HL-60 (cell line): ENCODE data around the gene EGFLAM.

Experiments used
- DNase-seq, 2 experiments: peaks; one replicate each; pipeline ENCODE4 v3.0.0-alpha.2; 2010 to 2020; ENCODE audit warnings: low read depth in 1 of 2, low spot score in 1 of 2
- H3K27ac ChIP-seq: fragments of 250-450 bp; sonication (Bioruptor Pico); replicated peaks from 2 replicates; pipeline ENCODE4 v1.5.1; 2020; ENCODE audit warnings: mild to moderate bottlenecking, moderate library complexity
- H3K27me3 ChIP-seq: fragments of 250-450 bp; sonication (Bioruptor Pico); 2 replicates; pipeline ENCODE4 v1.5.1; 2021; ENCODE audit warnings: mild to moderate bottlenecking, moderate library complexity; ENCODE audit not compliant: insufficient read depth, poor library complexity, severe bottlenecking
- H3K4me3 ChIP-seq: replicated peaks from 2 replicates; pipeline ENCODE4 v1.5.1; 2011; ENCODE audit warnings: mild to moderate bottlenecking, control low read depth, low read length; ENCODE audit not compliant: insufficient read depth
- GABPA ChIP-seq: IDR thresholded peaks from 2 replicates; pipeline ENCODE4 v1.6.1; 2012; ENCODE audit warnings: low read depth
- POLR2AphosphoS5 ChIP-seq: IDR thresholded peaks from 2 replicates; pipeline ENCODE4 v1.6.1; 2012; ENCODE audit warnings: low read depth
- REST ChIP-seq: IDR thresholded peaks from 2 replicates; pipeline ENCODE4 v1.6.1; 2012; ENCODE audit warnings: low read depth; ENCODE audit not compliant: insufficient replicate concordance
- SPI1 ChIP-seq: IDR thresholded peaks from 2 replicates; pipeline ENCODE4 v1.6.1; 2012; ENCODE audit warnings: low read depth, mild to moderate bottlenecking, borderline replicate concordance
- TF ChIP-seq, protein P1 (sequence below): IDR thresholded peaks from one replicate; pipeline ENCODE4 v1.5.1; 2011; ENCODE audit warnings: low read length, control low read depth, inconsistent platforms; ENCODE audit not compliant: insufficient read depth

EGFLAM gene

DNA sequence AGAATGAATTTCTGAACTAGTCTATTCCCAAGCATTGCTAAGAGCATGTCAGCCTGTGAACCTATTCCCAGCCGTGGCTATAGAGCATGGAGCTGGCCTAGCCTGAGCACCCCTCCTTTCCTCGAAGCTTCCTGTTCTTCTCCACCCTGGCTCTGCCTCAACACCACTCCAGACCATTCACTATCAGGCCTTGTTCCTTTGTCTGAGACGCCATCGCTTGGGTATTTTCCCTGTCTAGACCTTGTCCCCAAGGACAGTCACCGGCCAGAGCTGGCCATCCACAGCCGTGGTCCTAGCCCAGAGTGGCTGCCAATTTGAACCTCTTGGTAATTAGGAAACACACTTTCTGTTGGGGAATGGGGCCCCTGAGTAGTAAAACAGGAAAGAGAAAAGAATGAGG lies 192.3 kb downstream of the EGFLAM start:
- no peak overlapping the region for H3K27ac ChIP-seq
- TF ChIP-seq, protein P1, sequence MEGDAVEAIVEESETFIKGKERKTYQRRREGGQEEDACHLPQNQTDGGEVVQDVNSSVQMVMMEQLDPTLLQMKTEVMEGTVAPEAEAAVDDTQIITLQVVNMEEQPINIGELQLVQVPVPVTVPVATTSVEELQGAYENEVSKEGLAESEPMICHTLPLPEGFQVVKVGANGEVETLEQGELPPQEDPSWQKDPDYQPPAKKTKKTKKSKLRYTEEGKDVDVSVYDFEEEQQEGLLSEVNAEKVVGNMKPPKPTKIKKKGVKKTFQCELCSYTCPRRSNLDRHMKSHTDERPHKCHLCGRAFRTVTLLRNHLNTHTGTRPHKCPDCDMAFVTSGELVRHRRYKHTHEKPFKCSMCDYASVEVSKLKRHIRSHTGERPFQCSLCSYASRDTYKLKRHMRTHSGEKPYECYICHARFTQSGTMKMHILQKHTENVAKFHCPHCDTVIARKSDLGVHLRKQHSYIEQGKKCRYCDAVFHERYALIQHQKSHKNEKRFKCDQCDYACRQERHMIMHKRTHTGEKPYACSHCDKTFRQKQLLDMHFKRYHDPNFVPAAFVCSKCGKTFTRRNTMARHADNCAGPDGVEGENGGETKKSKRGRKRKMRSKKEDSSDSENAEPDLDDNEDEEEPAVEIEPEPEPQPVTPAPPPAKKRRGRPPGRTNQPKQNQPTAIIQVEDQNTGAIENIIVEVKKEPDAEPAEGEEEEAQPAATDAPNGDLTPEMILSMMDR = no peak
- no peak for TF ChIP-seq POLR2AphosphoS5
- no peak for TF ChIP-seq GABPA
- TF ChIP-seq REST = no peak
- no peak for TF ChIP-seq SPI1
- DNase-seq = no peak
- peaks cover 42% of the 10 kb centered on the region for H3K27me3 ChIP-seq
- H3K4me3 ChIP-seq = no peak overlapping the region

- peaks cover 38% of the 10 kb centered on the region for H3K27me3 ChIP-seq
- H3K4me3 ChIP-seq = no peak overlapping the region
- TF ChIP-seq, protein P1 = no peak
- TF ChIP-seq SPI1 = no peak
- no peak for TF ChIP-seq REST
- TF ChIP-seq POLR2AphosphoS5 = no peak
- TF ChIP-seq GABPA = no peak
- no peak overlapping the region for H3K27ac ChIP-seq
- no peak for DNase-seq
Measured at GRCh38 chr5:38451074-38451725, 192.8 kb downstream of the EGFLAM start.

DNA sequence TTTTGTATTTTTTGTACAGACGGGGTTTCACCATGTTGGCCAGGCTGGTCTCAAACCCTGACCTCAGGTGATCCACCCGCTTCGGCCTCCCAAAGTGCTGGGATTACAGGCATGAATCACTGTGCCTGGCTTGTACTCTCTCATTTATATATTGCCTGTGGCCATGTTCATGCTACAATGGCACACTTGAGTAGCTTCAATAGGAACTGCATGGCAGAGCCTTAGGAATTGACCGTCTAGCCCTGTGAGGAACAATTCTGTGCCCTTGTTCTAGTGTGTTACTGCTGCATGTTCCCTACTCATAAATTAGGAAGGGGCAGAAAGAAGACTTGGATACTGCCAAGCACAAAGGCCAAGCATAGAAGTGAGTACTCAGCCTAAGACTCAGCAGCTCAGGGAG lies 193.8 kb downstream of the EGFLAM start:
- Histone ChIP-seq H3K27me3 (peaks cover 34% of the 10 kb centered on the region), H3K27ac (no peak overlapping the region), H3K4me3 (no peak overlapping the region)
- DNase-seq = no peak
- TF ChIP-seq POLR2AphosphoS5 (no peak), SPI1 (no peak), REST (no peak), GABPA (no peak)
- TF ChIP-seq, protein P1 = no peak
